Activated T-cell treated with anti-CD3 and anti-CD28 coated beads, Interleukin-2, amount 50 U/mL, for 4 hours (primary cell): ENCODE measurements around the gene SNHG17. TPM values are rescaled to one million over a fixed set of nuclear protein-coding genes. Genes with fewer than 3 reads are reported as not detected.
"Not testable (repeated sequence)": the region's sequence is repeated elsewhere in the genome, so short reads cannot be mapped to it uniquely, and the experiment has no call there.

Experiments
- ATAC-seq, 2 donors: fragments of 200-7000 bp; cut with Tn5 transposase; one replicate each; pipeline ENCODE4 v1.10.0; 2021
- DNase-seq: peaks from one replicate; pipeline ENCODE4 v3.0.0-alpha.2; 2020
- H3K27me3 Mint-ChIP-seq: one replicate; pipeline ENCODE4 v1.8.0; 2021; ENCODE audit warnings: low read depth, mixed read lengths
- H3K36me3 Mint-ChIP-seq: one replicate; pipeline ENCODE4 v1.8.0; 2022; ENCODE audit warnings: mixed read lengths; ENCODE audit not compliant: insufficient read depth
- H3K4me1 Mint-ChIP-seq: one replicate; pipeline ENCODE4 v1.8.0; 2021; ENCODE audit warnings: low read depth, mixed read lengths
- H3K4me3 Mint-ChIP-seq: one replicate; pipeline ENCODE4 v1.8.0; 2021; ENCODE audit warnings: mild to moderate bottlenecking, moderate library complexity, mixed read lengths
- H3K9me3 Mint-ChIP-seq: one replicate; pipeline ENCODE4 v1.8.0; 2021; ENCODE audit warnings: mixed read lengths
- total RNA-seq, 3 donors: library from RNA; stranded (reverse); gene quantifications; one replicate each; pipeline ENCODE4 v1.2.1, GENCODE V29; 2021

The SNHG17 gene
- total RNA-seq, 3 donors from 2014 or later = 138 to 310 (median 239) TPM

DNA sequence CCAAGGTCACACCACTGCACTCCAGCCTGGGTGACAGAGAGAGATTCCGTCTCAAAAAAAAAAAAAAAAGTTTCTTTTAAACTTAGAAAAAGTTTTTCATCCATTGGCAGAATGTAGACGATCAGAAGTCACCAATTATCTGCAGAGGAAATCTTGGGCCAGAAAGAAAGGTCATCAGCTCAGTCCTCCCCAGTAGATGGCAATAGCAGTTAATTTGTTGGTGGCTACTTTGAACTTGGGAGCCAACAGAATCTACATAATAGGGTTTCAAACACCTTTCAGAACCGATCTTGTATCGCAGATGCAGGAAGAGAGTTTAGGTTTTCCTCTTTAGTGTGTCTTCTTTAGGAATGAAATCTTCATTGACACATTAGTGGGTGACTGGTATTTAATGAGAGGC, 47.2 kb downstream of the SNHG17 start:
- H3K27me3 Mint-ChIP-seq = peaks cover 22% of the 10 kb centered on the region
- peaks cover 4% of the 10 kb centered on the region for H3K9me3 Mint-ChIP-seq
- H3K4me1 Mint-ChIP-seq = no peaks in the 10 kb centered on the region
- ATAC-seq (no peak), DNase-seq (no peak)
- no peaks in the 10 kb centered on the region for H3K36me3 Mint-ChIP-seq
- H3K4me3 Mint-ChIP-seq = no peak overlapping the region

DNA sequence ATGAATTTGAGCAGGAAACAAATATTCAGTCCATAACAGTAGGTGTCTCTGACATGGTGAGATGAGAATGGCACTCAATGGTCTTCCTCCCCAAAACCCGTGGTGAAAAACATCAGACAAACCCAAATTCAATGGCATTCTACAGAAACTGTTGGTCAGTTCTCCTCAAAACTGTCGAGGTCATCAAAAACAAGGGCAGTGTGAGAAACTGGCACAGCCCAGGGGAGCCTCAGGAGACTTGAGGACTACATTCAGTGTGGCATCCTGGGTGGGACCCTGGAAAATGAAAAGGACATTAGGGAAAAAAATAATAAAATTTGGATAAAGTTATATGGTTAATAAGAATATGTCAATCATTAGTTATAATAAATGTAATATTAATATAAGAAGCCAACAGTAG, 48.3 kb downstream of the SNHG17 start:
- no peak for ATAC-seq
- H3K27me3 Mint-ChIP-seq = peaks cover 28% of the 10 kb centered on the region

DNA sequence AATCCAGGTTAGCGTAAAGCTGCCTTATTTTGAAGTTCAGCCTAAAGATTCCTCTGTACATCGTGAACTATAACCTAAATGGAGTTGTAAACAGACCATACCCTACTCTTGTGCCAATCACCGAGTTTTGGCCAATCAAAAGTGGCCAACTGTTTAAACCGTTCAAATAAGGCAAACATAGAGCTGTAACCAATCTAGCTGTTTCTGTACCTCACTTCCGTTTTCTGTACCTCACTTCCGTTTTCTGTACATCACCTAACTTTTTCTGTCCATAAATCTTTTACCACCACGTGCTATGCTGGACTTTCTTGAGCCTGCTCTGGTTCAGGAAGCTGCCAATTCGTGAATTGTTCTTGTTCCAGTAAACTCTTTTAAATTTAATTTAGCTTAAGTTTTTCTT, 49.1 kb downstream of the SNHG17 start:
- Mint-ChIP-seq H3K36me3 (no peaks in the 10 kb centered on the region), H3K4me3 (no peak overlapping the region), H3K27me3 (peaks cover 30% of the 10 kb centered on the region), H3K4me1 (no peaks in the 10 kb centered on the region), H3K9me3 (peaks cover 4% of the 10 kb centered on the region)
- no peak for DNase-seq
- no peak for ATAC-seq

More for the DNA sequence above, 48.3 kb downstream of the SNHG17 start:
- H3K36me3 Mint-ChIP-seq = no peaks in the 10 kb centered on the region
- H3K4me3 Mint-ChIP-seq = no peak overlapping the region
- H3K4me1 Mint-ChIP-seq = no peaks in the 10 kb centered on the region
- no peak for DNase-seq
- peaks cover 4% of the 10 kb centered on the region for H3K9me3 Mint-ChIP-seq

DNA sequence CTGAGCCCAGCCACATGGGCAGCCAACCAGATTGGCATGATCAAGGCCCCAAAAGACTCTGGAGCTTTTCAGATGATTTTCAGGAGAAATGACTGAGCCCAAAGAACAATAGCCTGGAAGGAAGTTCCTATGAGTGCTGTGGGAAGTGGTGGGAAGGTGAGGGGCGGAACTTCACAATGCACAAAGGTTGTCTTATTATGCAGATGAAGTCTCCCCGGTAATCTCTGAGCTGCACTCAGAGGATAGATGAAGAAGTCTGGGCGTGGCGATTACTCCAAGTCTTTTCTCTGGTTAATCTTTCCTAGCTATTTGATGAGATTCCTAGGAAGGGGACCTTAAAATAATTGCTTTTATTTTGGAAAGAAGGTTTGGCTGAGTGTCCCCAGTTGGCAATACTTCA, 52.0 kb downstream of the SNHG17 start:
- no peak for DNase-seq
- H3K4me1 Mint-ChIP-seq = no peaks in the 10 kb centered on the region
- no peak overlapping the region for H3K4me3 Mint-ChIP-seq
- no peaks in the 10 kb centered on the region for H3K36me3 Mint-ChIP-seq
- no peaks in the 10 kb centered on the region for H3K9me3 Mint-ChIP-seq
- H3K27me3 Mint-ChIP-seq = peaks cover 28% of the 10 kb centered on the region
- no peak for ATAC-seq

DNA sequence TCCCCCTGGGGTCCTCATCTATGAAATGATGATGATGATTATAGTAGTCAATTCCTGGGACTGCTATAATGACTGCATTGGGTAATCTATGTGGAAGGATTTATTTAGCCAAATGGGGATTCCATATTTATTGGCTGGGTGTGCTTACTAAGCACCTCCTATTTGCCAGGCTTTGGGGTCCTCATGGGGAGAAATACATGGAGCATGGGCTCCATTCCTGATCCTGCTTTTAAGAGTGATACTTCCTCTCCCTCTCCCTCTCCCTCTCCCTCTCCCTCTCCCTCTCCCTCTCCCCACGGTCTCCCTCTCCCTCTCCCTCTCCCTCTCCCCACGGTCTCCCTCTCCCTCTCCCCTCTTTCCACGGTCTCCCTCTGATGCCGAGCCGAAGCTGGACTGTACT, 57.3 kb downstream of the SNHG17 start:
- not testable (repeated sequence) for H3K4me3 Mint-ChIP-seq, H3K9me3 Mint-ChIP-seq, H3K27me3 Mint-ChIP-seq, H3K36me3 Mint-ChIP-seq, H3K4me1 Mint-ChIP-seq, ATAC-seq, DNase-seq

DNA sequence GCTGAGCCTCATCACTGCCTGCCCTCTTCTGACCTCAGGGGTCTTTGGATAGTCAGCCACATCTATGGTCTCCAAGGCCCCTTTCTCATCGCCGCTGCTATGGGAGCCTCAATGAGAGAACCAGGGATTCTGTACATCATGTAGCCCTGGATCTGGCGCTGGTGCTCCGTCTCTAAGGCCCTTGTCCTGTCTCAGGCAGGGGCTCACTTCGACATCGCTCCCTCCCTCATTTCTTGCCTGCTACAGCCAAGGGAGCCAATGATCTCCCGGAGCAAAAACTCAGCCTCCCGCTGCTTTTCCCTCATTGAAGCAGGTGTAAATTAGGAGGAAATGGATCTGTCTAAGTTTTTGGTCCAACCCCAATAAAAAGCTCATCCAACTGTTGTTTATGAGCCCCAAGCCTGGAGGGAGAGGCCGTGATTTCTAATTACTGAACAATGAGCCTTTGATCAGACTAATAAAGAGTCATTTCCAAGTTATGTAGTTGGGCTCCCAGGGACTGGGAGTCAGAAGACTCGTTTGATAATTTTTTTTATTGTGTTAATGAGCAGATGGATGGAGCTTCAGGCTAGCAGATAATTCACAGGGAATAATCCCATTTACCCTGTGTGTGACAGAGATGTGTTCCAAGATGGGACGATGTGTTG, 58.0 kb downstream of the SNHG17 start:
- DNase-seq (no peak), ATAC-seq (no peak)
- no peaks in the 10 kb centered on the region for H3K9me3 Mint-ChIP-seq
- H3K4me1 Mint-ChIP-seq = no peaks in the 10 kb centered on the region
- no peaks in the 10 kb centered on the region for H3K36me3 Mint-ChIP-seq
- no peak overlapping the region for H3K4me3 Mint-ChIP-seq
- H3K27me3 Mint-ChIP-seq = peaks cover 4% of the 10 kb centered on the region

DNA sequence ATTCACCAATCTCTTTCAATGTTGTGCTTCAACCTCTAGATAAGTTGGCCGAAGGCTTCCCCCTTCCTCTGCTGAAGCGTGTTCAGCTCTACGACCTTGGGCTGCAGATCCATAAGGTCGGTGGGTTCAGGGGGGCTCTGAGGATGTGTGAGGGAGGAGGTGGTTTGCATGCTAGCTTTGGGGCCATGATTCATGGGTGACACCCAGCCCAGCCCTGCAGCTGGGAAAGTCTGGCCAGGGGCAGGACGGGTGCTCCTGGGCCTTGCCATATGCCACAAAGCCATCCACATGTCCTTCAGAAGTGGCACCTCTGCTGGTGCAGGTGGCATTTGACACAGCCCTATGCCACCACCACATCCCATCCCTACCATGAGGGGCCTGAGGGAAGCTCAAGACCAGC, 61.2 kb downstream of the SNHG17 start:
- peaks cover 2% of the 10 kb centered on the region for H3K27me3 Mint-ChIP-seq
- ATAC-seq = no peak
- no peaks in the 10 kb centered on the region for H3K36me3 Mint-ChIP-seq
- no peak for DNase-seq
- H3K4me1 Mint-ChIP-seq = peaks cover 2% of the 10 kb centered on the region
- no peaks in the 10 kb centered on the region for H3K9me3 Mint-ChIP-seq
- H3K4me3 Mint-ChIP-seq = no peak overlapping the region

DNA sequence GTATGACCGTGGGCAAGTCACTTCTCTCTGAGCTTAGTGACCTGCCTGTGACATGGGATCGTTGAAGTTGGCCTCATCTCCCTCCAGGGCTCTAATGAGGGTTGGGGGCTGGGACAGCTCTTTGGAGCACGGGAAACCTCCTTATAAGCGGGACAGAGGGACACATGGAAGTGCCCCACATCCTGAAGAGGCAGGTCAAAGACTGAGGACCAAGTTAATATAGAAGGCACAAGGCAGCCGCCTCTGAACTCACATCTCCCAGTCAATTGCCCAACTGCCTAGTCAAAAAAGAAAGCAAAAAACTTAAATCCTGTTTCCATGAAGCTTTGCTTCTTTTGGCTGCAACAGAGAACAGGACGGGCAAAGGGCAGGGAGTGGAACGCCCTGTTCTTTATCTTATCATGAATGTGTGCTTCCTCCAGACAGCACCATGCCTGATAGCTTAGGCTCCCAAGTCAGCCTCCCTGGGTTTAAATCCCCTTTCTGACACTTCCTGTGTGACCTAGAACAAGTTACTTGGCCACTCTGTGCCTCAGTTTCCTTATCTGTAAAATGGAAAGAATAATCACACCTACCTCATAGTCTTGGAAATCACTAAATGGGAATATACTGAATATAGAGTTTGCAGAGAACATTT, 61.8 kb downstream of the SNHG17 start:
- Mint-ChIP-seq H3K9me3 (no peaks in the 10 kb centered on the region), H3K4me3 (no peak overlapping the region), H3K4me1 (peaks cover 2% of the 10 kb centered on the region), H3K36me3 (no peaks in the 10 kb centered on the region), H3K27me3 (peaks cover 2% of the 10 kb centered on the region)
- DNase-seq (no peak), ATAC-seq (no peak)

DNA sequence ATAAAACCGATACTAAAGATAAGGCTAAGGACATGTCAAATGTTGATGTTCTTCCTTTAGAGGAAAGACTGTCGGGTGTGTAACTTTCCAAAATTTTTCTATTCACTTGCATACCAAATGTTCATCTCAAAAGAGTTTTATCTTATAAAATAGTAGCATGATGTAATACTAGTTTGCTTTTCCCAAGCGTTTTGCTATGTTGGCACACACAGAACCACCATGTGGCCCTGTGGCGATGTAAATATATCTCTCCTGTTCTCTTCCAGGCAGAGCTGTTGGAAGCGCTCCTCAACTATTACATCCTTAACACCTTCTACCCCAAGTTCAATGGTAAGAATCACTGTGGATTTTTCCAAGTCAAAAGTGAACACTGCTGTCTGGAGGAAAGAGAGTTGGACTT, 62.3 kb downstream of the SNHG17 start:
- Mint-ChIP-seq H3K36me3 (no peaks in the 10 kb centered on the region), H3K27me3 (peaks cover 2% of the 10 kb centered on the region), H3K4me1 (peaks cover 2% of the 10 kb centered on the region), H3K4me3 (no peak overlapping the region), H3K9me3 (no peaks in the 10 kb centered on the region)
- DNase-seq (no peak), ATAC-seq (no peak)

Other genes starting within 250 kb of the SNHG17 start
- gene KIAA1755, start 174.6 kb downstream of the SNHG17 start, total RNA-seq = not detected
- gene BPI, start 131.2 kb downstream of the SNHG17 start, total RNA-seq = not detected
- gene LBP, start 88.8 kb downstream of the SNHG17 start, total RNA-seq = under 1 TPM; 0.10 to 0.18 (median 0.14) TPM
- gene RALGAPB, start 37.5 kb upstream of the SNHG17 start, total RNA-seq = 10 to 100 TPM; 23.7 to 25.5 (median 24.8) TPM
- gene ADIG, start 145.9 kb upstream of the SNHG17 start, total RNA-seq = not detected
- not detected for gene ARHGAP40, start 166.5 kb upstream of the SNHG17 start, total RNA-seq